ENCODE data around the gene NTRK2.

DNA sequence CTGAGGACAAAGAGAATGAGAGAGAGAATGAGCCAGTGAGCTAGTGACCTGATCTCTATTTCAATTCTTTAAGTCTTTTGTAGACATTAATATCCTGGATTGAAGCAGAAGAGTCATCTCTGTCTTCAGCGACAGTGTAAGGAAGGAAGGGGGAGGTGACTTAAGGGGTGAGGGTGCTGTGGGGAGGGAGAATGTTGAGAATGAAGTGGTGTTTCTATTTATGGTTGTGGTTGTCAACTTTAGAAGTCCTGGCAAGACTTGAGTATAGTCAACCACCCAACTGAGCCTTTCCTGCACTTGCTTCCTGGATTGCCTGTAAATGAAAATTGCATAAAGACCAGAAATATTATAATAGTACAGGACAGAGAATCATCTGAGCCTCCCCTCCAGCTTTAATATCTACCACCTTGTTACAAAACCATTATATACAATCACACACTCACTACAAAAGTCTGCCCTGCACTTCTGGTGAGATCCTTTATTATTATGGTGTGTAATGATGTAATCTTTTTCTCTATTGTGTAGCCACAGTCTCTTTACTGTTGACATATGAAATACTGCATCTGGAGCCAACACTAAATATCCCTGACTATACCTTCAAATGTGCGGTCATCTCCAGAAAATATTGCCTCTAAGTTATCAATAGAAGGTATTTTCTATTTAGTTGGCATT lies 91.7 kb downstream of the NTRK2 start:
- TF ChIP-seq, protein P1, sequence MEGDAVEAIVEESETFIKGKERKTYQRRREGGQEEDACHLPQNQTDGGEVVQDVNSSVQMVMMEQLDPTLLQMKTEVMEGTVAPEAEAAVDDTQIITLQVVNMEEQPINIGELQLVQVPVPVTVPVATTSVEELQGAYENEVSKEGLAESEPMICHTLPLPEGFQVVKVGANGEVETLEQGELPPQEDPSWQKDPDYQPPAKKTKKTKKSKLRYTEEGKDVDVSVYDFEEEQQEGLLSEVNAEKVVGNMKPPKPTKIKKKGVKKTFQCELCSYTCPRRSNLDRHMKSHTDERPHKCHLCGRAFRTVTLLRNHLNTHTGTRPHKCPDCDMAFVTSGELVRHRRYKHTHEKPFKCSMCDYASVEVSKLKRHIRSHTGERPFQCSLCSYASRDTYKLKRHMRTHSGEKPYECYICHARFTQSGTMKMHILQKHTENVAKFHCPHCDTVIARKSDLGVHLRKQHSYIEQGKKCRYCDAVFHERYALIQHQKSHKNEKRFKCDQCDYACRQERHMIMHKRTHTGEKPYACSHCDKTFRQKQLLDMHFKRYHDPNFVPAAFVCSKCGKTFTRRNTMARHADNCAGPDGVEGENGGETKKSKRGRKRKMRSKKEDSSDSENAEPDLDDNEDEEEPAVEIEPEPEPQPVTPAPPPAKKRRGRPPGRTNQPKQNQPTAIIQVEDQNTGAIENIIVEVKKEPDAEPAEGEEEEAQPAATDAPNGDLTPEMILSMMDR (IDR thresholded peaks at IDR 0.05; ENCODE audit: borderline replicate concordance, extremely low read depth, low read length, poor library complexity, severe bottlenecking) = no peak
- no peak for TF ChIP-seq EZH2 (IDR thresholded peaks at IDR 0.05; ENCODE audit: borderline replicate concordance, low read depth, low read length, severe bottlenecking)
